Activated B cell treated with CpG ODN at 0.5 μM for 24 hours (primary cell): ENCODE measurements around the gene EHD2. TPM values are rescaled to one million over a fixed set of nuclear protein-coding genes. Genes with fewer than 3 reads are reported as not detected.
"Not testable (repeated sequence)": the region's sequence is repeated elsewhere in the genome, so short reads cannot be mapped to it uniquely, and the experiment has no call there.

Source experiments
- ATAC-seq: fragments of 200-7000 bp; cut with Tn5 transposase; one replicate; pipeline ENCODE4 v1.10.0; 2021; ENCODE audit warnings: low read depth, mild to moderate bottlenecking, moderate library complexity
- CTCF ChIA-PET: fragments of 350-600 bp; sonication (Branson Sonifier 250); formaldehyde crosslinking; loops from one replicate; lab custom pipeline; 2021; ENCODE audit warnings: antibody characterized with exemption; lab: Charles Lee
- POLR2A ChIA-PET: fragments of 350-600 bp; sonication (Branson Sonifier 250); formaldehyde crosslinking; loops from one replicate; lab custom pipeline; 2021; ENCODE audit warnings: antibody characterized with exemption; lab: Charles Lee
- DNase-seq: peaks from one replicate; pipeline ENCODE4 v3.0.0; 2022
- H3K27ac Mint-ChIP-seq: one replicate; pipeline ENCODE4 v1.8.0; 2020; ENCODE audit warnings: mixed read lengths
- H3K27me3 Mint-ChIP-seq: one replicate; pipeline ENCODE4 v1.8.0; 2021; ENCODE audit warnings: mixed read lengths
- H3K36me3 Mint-ChIP-seq: one replicate; pipeline ENCODE4 v1.8.0; 2021; ENCODE audit warnings: low read depth, mixed read lengths
- H3K4me1 Mint-ChIP-seq: one replicate; pipeline ENCODE4 v1.8.0; 2021; ENCODE audit warnings: mixed read lengths
- H3K4me3 Mint-ChIP-seq: one replicate; pipeline ENCODE4 v1.8.0; 2020; ENCODE audit warnings: mild to moderate bottlenecking, mixed read lengths
- H3K9me3 Mint-ChIP-seq: one replicate; pipeline ENCODE4 v1.8.0; 2020; ENCODE audit warnings: mixed read lengths
- intact Hi-C: fragments of 100-400 bp; cut with micrococcal nuclease; formaldehyde crosslinking; loops from one replicate; pipeline ENCODE4 v1.15.1; 2024
- total RNA-seq: library from RNA; stranded (reverse); gene quantifications from 2 replicates; pipeline ENCODE4 v1.2.3, GENCODE V29; 2022
- TF ChIP-seq, protein P1 (sequence below): fragments of 200-600 bp; IDR thresholded peaks from one replicate; pipeline ENCODE4 v1.8.0; 2022; ENCODE audit warnings: antibody characterized with exemption, mild to moderate bottlenecking

Gene EHD2
- total RNA-seq, 1 donor from 2014 or later: not detected

DNA sequence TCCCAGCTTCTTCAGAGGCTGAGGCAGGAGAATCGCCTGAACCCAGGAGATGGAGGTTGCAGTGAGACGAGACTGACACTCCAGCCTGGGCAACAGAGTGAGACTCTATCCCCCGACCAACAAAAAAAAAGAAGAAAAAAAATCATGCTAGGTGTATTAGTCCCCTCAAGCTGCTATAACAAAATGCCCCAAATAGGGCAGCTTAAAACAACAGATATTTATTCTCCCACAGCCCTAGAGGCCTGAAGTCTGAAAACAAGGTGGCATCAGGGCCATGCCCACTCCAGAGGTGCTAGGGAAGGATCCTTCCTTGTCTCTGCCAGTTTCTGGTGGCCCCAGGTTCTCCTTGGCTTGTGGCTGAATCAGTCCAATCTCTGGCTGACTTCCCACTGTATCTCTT is 8.6 kb upstream of the EHD2 start:
- intact Hi-C loops: no loop called here
- DNase-seq (no peak), ATAC-seq (no peak)
- ChIA-PET POLR2A (interaction anchor here (0.6 kb wide), 1 partner anchor 278 kb away, joined by 4 read pairs; no protein-coding TSS in a partner anchor), CTCF (interaction anchor here (6.4 kb wide), 1 partner anchor 269 kb away, joined by 72 read pairs; no protein-coding TSS in a partner anchor)
- Mint-ChIP-seq H3K4me3 (no peak overlapping the region), H3K4me1 (no peaks in the 10 kb centered on the region), H3K36me3 (peaks cover 30% of the 10 kb centered on the region), H3K27me3 (peaks cover 7% of the 10 kb centered on the region), H3K27ac (no peak overlapping the region), H3K9me3 (no peaks in the 10 kb centered on the region)
- TF ChIP-seq, protein P1, sequence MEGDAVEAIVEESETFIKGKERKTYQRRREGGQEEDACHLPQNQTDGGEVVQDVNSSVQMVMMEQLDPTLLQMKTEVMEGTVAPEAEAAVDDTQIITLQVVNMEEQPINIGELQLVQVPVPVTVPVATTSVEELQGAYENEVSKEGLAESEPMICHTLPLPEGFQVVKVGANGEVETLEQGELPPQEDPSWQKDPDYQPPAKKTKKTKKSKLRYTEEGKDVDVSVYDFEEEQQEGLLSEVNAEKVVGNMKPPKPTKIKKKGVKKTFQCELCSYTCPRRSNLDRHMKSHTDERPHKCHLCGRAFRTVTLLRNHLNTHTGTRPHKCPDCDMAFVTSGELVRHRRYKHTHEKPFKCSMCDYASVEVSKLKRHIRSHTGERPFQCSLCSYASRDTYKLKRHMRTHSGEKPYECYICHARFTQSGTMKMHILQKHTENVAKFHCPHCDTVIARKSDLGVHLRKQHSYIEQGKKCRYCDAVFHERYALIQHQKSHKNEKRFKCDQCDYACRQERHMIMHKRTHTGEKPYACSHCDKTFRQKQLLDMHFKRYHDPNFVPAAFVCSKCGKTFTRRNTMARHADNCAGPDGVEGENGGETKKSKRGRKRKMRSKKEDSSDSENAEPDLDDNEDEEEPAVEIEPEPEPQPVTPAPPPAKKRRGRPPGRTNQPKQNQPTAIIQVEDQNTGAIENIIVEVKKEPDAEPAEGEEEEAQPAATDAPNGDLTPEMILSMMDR: no peak

DNA sequence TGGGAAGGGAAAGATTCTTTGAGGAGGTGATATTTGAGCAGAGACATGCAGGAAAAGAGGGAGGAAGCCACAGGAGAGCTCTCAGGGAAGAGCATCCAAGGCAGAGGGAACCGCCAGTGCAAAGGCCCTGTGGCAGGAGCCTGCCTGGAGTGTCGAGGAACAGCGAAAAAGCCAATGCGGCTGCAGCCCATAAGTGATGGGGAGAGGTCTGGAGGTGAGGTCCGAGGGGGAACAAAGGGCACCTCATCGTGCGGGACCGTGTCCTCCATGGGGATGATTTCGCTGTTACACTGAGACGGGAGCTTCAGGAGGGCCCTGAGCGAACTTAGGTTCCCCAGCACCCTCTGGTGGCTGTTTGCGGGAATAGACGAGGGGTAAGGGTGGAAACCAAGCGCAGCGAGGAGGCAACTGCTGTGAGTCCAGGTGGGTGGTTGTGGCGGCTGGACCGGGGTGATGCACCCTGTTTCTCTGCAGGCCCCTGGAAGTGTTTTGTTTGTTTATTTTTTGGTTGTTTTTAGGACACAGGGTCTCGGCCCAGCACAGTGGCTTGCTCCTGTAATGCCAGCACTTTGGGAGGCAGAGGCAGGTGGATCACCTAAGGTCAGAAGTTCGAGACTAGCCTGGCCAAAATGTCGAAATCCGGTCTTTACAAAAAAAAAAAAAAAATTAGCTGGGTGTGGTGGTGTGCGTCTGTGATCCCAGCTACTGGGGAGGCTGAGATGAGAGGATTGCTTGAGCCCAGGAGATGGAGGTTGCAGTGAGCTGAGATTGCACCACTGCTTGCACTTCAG is 5.9 kb upstream of the EHD2 start:
- DNase-seq: peak; percentile 56
- peak; percentile 77 for ATAC-seq
- peaks cover 16% of the 10 kb centered on the region for H3K27me3 Mint-ChIP-seq
- CTCF ChIA-PET: interaction anchor here (1.0 to 6.4 kb wide), 5 partner anchors 7 to 271 kb away, joined by 3 to 72 read pairs (median 5); partner anchors contain the start of genes NAPA and NOP53
- H3K36me3 Mint-ChIP-seq: peaks cover 12% of the 10 kb centered on the region
- no peaks in the 10 kb centered on the region for H3K9me3 Mint-ChIP-seq
- H3K27ac Mint-ChIP-seq: no peak overlapping the region
- H3K4me1 Mint-ChIP-seq: no peaks in the 10 kb centered on the region
- intact Hi-C loops: loop anchor here (1.0 kb wide), 1 partner anchor 271 kb away; no protein-coding TSS in a partner anchor
- TF ChIP-seq, protein P1: no peak
- POLR2A ChIA-PET: interaction anchor here (1.0 to 1.6 kb wide), 2 partner anchors 38 to 271 kb away, joined by 4 read pairs; partner anchors contain the start of gene NOP53
- H3K4me3 Mint-ChIP-seq: no peak overlapping the region

DNA sequence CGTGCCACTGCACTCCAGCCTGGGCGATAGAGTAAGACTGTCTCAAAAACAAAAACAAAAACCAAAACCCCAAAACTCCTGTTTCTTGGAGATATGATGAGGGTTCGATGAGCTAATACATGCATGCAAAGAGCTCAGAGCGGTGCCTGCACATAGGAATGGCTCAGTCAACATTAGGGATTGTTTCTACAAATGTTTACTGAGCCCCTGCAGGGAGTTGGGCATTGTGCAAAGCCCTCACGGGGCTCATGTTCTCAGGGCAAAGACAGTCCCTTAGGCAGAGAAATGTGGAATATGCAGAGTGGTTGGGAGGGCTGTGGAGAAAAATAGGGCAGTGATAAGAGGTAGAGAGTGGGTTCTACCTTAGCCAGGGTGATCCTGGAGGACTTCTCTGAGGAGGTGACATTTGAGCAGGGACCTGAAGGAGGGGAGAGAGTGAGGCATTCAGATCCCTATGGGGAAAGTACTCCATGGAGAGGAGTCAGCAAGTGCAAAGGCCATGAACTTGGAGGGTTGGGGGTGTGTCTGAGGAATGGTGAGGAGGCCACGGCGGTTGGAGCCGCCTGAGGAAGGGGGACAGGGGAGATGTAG is 1.5 kb upstream of the EHD2 start:
- CTCF ChIA-PET: interaction anchor here (1.1 to 3.8 kb wide), 2 partner anchors 77 to 275 kb away, joined by 6 to 14 read pairs; no protein-coding TSS in a partner anchor
- H3K4me3 Mint-ChIP-seq: no peak overlapping the region
- DNase-seq (no peak), ATAC-seq (no peak)
- H3K36me3 Mint-ChIP-seq: no peaks in the 10 kb centered on the region
- no peak overlapping the region for H3K27ac Mint-ChIP-seq
- intact Hi-C loops: no loop called here
- POLR2A ChIA-PET: no interaction called here
- H3K4me1 Mint-ChIP-seq: peaks cover 3% of the 10 kb centered on the region
- peaks cover 5% of the 10 kb centered on the region for H3K9me3 Mint-ChIP-seq
- H3K27me3 Mint-ChIP-seq: peaks cover 39% of the 10 kb centered on the region
- TF ChIP-seq, protein P1: no peak

DNA sequence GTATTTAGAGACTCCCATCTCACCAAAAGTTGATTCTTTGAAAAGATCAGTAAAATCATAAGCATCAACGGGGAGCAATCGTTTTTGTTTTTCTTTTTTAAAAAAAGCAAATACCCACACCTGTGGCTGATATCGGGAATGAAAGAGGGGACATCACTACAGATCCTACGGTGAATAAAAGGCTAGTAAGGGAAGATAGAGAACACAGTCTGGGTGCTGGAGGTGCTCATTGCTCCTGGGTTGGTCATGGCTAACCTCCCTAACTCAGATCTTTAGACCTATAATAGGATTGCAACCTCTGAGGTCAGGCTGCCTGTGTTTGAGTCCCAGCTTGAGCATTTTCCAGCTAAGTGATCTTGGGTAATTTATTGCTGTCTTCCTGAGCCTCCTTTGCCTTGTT is 1.1 kb downstream of the EHD2 start:
- Mint-ChIP-seq H3K4me3 (no peak overlapping the region), H3K36me3 (no peaks in the 10 kb centered on the region), H3K27me3 (peaks cover 34% of the 10 kb centered on the region), H3K27ac (no peak overlapping the region), H3K4me1 (peaks cover 3% of the 10 kb centered on the region), H3K9me3 (peaks cover 5% of the 10 kb centered on the region)
- ChIA-PET POLR2A (interaction anchor here (0.5 kb wide), 1 partner anchor 114 kb away, joined by 4 read pairs; no protein-coding TSS in a partner anchor), CTCF (no interaction called here)
- TF ChIP-seq, protein P1: no peak
- ATAC-seq: no peak
- intact Hi-C loops: no loop called here
- DNase-seq: no peak

DNA sequence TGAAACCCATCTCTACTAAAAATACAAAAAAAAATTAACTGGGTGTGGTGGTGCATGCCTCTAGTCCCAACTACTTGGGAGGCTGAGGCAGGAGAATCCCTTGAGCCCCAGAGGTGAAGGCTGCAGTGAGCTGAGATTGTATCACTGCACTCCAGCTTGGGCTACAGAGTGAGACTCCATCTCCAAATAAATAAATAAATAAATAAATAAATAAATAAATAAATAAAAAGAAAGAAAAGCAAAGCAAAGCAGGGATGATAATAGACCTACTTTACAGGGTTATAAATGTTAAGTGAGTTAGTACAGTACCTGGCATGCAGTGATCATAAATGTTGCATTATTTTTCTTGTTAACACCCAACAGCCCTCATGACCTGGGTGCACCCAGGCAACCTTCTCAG is 1.6 kb downstream of the EHD2 start:
- DNase-seq, ATAC-seq, CTCF ChIA-PET, H3K27ac Mint-ChIP-seq, H3K4me3 Mint-ChIP-seq, H3K9me3 Mint-ChIP-seq, intact Hi-C loops, H3K36me3 Mint-ChIP-seq, H3K4me1 Mint-ChIP-seq: not testable (repeated sequence)
- H3K27me3 Mint-ChIP-seq: peaks cover 34% of the 10 kb centered on the region
- POLR2A ChIA-PET: interaction anchor here (0.5 kb wide), 1 partner anchor 115 kb away, joined by 4 read pairs; no protein-coding TSS in a partner anchor
